Heart left ventricle (tissue), 13 donors: ENCODE data around the gene SIL1.

ENCODE experiments used
- POLR2A ChIP-seq, 2 donors: fragments of 450-650 bp; IDR thresholded peaks; one replicate each; pipeline ENCODE4 v1.6.1; 2017; ENCODE audit warnings: antibody characterized with exemption in 2 of 2, mild to moderate bottlenecking in 2 of 2, moderate library complexity in 2 of 2
- TF ChIP-seq, protein P1 (sequence below), 12 donors: fragments of 200-600 bp; sonication (generic) in 4 of 12; IDR thresholded peaks; one replicate each; pipeline versions ENCODE4 v1.5.0 to v1.8.0; 2018 to 2022; ENCODE audit warnings: antibody characterized with exemption in 12 of 12, mild to moderate bottlenecking in 5 of 12
- donor health status: ischemic (EF 13 %, LVEDD 7.1; RV severe dilation, severe dysfunction).
- donor health status: DM: no; HTN: yes; CAD: no.
- donor health status: DM: no; HTN: no; CAD: no.
- donor health status: ischemic (EF 25% LVEDD 6.9; RV normal size, moderate dysfunction).
- donor health status: ischemic (EF 25% LVEDD 5.7; RV mildly dilated, moderate dysfunction).
- donor health status: ischemic (EF 35%, LVEDD 5.7; RV mildly dilated, moderate dysfunction).
- donor health status: nonischemic (EF 11% LVEDD 7.7; RV severe dilation, severe dysfunction).
- donor health status: DM: yes; HTN: yes; CAD: no.
- donor health status: PGD.
- donor health status: ischemic (EF 29% LVEDD 5.4; RV normal size, mild dysfunction).
- donor health status: nonischemic (EF 23%, LVEDD 6.1; RV moderate dilation, normal function).

GRCh38 chr5:138947780-138948179, 250.4 kb downstream of the SIL1 start:
- TF ChIP-seq, protein P1, sequence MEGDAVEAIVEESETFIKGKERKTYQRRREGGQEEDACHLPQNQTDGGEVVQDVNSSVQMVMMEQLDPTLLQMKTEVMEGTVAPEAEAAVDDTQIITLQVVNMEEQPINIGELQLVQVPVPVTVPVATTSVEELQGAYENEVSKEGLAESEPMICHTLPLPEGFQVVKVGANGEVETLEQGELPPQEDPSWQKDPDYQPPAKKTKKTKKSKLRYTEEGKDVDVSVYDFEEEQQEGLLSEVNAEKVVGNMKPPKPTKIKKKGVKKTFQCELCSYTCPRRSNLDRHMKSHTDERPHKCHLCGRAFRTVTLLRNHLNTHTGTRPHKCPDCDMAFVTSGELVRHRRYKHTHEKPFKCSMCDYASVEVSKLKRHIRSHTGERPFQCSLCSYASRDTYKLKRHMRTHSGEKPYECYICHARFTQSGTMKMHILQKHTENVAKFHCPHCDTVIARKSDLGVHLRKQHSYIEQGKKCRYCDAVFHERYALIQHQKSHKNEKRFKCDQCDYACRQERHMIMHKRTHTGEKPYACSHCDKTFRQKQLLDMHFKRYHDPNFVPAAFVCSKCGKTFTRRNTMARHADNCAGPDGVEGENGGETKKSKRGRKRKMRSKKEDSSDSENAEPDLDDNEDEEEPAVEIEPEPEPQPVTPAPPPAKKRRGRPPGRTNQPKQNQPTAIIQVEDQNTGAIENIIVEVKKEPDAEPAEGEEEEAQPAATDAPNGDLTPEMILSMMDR (IDR thresholded peaks at IDR 0.05) = no peak
- no peak for TF ChIP-seq POLR2A (IDR thresholded peaks at IDR 0.05)
